Activated T-helper 1 cell treated with anti-CD3 and anti-CD28 coated beads, Interleukin-2, amount 50 U/mL, for 16 hours (primary cell): Measurements from ENCODE around the gene ATP8B4.
"Not testable (repeated sequence)": the region's sequence is repeated elsewhere in the genome, so short reads cannot be mapped to it uniquely, and the experiment has no call there.

Source experiments
- DNase-seq, 2 donors: peaks; one replicate each; pipeline ENCODE4 v3.0.0-alpha.2; 2020; ENCODE audit warnings: low read depth in 1 of 2, low spot score in 1 of 2

The ATP8B4 gene, protein sequence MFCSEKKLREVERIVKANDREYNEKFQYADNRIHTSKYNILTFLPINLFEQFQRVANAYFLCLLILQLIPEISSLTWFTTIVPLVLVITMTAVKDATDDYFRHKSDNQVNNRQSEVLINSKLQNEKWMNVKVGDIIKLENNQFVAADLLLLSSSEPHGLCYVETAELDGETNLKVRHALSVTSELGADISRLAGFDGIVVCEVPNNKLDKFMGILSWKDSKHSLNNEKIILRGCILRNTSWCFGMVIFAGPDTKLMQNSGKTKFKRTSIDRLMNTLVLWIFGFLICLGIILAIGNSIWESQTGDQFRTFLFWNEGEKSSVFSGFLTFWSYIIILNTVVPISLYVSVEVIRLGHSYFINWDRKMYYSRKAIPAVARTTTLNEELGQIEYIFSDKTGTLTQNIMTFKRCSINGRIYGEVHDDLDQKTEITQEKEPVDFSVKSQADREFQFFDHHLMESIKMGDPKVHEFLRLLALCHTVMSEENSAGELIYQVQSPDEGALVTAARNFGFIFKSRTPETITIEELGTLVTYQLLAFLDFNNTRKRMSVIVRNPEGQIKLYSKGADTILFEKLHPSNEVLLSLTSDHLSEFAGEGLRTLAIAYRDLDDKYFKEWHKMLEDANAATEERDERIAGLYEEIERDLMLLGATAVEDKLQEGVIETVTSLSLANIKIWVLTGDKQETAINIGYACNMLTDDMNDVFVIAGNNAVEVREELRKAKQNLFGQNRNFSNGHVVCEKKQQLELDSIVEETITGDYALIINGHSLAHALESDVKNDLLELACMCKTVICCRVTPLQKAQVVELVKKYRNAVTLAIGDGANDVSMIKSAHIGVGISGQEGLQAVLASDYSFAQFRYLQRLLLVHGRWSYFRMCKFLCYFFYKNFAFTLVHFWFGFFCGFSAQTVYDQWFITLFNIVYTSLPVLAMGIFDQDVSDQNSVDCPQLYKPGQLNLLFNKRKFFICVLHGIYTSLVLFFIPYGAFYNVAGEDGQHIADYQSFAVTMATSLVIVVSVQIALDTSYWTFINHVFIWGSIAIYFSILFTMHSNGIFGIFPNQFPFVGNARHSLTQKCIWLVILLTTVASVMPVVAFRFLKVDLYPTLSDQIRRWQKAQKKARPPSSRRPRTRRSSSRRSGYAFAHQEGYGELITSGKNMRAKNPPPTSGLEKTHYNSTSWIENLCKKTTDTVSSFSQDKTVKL

GRCh38 chr15:50119063-50120040 is at the start of gene ATP8B4:
ATP8B4 (minus strand) TSS chr15:50119233; CDS start chr15:50106966, 12,267 bp downstream.
- DNase-seq, result no peak

GRCh38 chr15:50168379-50168778 is 49.3 kb upstream of the ATP8B4 start:
- DNase-seq, result no peak

DNA sequence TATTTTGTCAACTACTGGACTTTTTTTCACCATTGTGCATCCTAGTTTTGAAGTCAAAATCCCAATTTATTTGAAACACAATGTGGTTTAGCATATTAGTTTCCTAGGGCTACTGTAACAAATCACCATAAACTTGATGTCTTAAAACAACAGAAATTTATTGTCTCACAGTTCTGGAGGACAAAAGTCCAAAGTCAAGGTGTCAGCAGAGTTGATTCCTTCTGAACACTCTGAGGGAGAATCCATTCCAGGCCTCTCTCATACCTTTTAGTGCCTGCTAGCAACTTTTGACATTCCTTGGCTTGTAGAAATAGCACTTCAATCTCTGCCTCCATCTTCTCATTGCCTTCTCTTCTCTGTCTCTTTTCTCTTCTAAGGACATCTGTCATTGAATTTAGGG is 48.1 kb upstream of the ATP8B4 start:
- no peak for DNase-seq

DNA sequence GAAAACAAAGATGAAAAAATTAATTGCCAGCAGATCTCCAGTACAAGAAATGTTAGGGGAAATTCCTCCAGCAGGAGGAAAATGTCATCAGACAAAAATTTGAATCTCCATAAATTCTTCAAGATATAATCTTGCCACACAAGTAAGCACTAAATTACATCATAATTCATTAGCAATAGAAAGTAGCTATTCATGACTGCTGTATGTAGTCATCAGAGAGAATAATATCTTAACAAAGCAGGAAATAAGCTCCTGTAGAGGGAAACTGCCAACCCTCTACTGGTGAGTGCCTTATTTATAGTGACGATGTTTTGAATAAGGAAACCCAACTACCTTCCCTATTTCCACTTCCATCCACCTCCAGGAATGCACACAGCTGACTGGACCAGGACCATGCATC is 47.2 kb upstream of the ATP8B4 start:
- no peak for DNase-seq

- DNase-seq, result no peak
These were observed 45.4 kb upstream of the ATP8B4 start for GRCh38 chr15:50164458-50164857.

GRCh38 chr15:50163719-50164410 is 44.8 kb upstream of the ATP8B4 start:
- DNase-seq, result no peak

DNA sequence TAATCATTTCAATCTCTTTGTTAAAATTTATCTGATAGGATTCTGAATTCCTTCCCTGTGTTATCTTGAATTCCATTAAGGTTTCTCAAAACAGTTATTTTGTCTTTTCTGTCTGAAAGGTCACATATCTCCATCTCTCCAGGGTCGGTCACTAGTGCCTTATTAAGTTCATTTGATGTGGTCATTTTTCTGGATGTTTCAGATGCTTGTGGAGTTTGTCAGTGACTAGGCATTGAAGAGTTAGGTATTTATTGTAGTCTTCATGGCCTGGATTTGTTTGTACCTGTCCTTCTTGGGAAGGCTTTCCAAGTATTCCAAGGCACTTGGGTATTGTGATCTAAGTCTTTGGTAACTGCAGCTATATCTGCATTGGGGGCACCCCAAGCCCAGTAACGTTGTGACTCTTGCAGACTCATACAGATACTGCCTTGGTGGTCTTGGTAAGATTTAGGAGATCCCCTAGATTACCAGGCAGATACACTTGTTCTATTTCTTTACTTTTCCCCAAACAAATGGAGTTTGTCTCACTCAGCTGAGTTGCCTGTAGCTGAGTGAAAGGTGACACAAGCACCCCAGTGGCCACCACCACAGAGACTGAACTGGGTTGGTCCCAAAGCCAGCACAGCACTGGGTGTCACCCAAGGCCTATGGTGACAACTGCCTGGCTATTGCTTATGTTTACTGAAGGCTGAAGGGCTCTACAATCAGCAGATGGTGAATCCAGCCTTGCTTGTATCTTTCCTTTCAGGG is 44.1 kb upstream of the ATP8B4 start:
- DNase-seq, result no peak

DNA sequence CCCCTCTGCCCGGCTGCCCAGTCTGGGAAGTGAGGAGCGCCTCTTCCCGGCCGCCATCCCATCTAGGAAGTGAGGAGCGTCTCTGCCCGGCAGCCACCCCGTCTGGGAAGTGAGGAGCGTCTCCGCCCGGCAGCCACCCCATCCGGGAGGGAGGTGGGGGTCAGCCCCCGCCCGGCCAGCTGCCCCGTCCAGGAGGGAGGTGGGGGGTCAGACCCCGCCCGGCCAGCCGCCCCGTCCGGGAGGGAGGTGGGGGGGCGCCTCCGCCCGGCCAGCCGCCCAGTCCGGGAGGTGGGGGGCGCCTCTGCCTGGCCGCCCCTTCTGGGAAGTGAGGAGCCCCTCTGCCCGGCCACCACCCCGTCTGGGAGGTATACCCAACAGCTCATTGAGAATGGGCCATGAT is 39.2 kb upstream of the ATP8B4 start:
- not testable (repeated sequence) for DNase-seq

- no peak for DNase-seq
These were observed 32.4 kb upstream of the ATP8B4 start for GRCh38 chr15:50151476-50151875.

DNA sequence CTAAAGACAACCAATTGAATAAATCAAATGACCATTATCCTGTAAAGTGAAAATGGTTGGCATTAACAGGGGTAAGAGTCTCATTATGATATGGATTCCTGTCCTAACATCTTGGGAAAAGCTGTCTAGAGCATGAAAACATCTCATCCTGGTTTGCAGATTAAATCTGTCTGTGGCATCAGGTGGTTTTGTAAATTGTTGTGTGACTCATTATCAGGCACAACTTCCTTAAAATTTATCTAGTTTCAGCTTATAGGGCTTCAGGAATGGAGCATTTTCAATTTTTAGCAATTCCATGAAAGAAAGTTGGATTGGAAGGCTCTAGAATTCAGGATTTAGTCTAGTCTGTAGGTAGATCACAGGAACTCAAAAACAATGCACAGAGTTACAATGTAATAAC is 31.8 kb upstream of the ATP8B4 start:
- no peak for DNase-seq

GRCh38 chr15:50150349-50150748 is 31.3 kb upstream of the ATP8B4 start:
- DNase-seq, result no peak

DNA sequence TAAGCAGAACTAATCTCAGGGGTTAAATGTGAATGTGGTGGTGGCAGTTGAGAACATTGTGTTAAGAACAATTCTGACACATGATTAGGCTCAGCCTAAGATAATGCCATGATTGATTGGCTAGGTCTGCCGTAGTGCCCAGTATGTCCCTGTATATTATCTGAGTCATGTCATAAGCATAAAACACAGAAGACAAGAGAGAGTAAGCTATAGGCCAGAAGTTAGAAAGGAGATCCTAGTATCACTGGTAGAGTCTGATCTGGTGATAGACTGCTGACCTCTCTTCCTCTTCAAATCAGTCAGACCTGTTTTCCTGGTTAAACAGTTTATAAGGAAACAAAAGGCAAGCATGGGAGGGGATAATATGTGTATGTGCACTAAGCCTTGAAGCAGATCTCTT is 30.1 kb upstream of the ATP8B4 start:
- DNase-seq, result no peak

DNA sequence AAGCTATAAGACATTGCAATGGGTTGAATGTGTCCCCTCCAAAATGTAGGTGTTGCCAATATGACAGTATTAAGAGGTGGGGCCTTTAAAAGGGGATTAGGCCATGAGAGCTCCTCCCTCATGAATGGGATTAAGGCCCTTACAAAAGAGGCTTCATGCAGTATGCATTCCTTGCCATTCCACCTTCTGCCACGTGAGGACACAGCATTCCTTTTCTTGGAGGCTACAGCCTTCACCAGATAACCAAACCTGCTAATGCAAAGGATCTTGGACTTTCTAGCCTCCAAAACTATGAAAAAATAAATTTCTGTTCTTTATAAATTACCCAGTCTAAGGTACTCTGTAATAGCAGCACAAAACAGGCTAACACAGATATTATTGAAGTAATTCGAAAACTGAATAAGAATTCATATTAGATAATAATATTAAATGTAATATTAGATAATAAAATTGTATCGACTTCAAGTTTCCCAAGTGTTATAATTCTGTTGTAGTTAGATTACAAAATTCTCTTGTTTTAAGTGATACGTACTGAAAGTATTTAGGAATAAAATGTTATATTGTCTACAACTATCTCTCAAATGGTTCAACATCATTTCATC is 29.4 kb upstream of the ATP8B4 start:
- DNase-seq, result no peak

DNA sequence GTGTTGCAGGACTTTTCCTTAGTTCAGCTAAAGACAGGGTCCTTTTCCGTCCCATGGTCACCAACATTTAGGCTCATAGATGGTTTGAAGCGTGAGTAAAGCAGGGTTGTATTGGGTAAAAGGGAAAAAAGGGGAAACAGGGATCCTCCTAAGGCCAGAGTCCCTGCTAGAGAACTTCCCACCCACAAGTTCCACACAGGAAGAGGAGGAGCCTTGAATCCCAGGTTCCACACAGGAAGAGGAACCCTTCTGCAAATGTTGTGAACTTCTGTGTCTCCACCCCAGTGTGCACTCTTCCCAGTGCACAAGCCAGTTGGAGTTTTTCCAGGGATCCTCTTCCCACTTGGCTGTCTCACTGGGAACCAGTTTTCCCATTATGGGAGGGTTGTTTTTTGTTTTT is 27.6 kb upstream of the ATP8B4 start:
- DNase-seq, result no peak

DNA sequence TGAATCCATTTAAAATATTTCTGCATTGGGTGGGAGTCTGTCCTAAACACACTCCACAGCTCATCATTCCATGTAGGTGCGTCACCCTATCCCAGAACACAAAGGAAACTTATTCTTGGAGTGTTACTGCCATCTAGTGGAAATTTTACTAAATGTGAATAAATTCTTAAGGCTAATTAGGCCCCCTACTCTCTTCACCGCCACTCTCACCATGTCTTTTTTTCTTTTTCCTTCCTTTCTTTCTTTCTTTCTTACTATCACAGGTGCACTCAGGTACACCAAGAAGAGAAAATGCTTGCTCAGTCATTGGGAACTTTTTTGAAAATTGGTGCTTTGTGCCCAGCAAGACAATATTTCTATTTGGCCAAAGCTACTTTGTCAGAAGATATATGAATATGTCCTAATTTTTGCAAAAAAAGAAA is 26.4 kb upstream of the ATP8B4 start:
- no peak for DNase-seq

DNA sequence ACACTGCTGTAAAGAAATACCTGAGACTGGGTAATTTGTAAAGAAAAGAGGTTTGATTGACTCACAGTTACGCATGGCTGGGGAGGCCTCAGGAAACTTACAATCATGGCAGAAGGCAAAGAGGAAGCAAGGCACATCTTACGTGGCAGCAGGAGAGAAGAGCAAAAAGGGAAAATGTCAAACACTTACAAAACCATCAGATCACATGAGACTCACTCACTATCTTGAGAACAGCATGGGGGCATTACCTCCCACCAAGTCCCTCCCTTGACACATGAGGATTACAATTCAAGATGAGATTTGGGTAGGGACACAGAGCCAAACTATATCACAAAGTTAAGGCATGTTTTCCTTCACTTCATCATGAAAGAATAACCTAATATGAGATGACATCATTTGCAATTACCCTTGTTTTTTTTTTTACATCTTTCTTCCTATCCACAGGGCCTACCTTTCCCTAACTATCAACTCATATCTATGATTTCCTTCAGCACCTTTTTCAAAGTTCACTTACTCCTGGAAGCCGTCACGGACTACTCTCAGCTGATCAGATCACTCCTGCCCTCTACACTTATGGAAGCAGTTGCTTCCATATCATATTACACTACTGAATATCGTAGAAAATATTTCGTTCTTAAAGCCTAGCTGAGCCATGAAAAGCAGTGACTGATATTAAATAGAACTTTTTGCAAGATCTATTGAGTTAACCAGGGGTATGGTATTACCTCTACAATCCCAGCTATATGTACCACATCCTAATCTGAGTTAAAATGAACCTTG is 25.5 kb upstream of the ATP8B4 start:
- no peak for DNase-seq

DNA sequence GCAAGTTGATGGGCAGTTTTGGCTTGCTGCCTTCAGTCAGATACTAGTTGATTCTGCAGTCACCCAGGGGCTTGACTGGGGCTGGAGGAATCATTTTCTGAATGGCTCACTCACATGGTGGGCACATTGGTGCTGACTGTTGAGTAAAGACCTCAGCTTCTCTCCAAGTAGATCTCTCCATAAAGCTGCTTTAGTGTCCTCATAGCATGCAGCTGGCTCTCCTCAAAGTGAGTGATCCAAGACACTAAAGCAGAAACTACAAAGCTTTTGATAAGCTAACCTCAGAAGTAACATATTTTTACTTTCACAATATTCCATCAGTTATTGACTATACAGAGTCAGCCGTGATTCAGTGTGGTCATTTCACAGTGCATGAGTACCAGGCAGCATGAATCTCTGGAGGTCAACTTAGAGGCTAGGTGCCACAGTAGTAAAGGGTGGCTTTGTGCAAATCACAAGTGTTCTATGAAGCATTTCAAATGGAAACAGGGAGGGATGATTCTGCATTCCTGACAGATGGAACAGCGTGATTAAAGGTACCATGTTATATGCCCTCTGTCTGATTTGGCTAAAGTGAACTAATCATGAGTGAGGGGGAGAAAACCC is 24.3 kb upstream of the ATP8B4 start:
- no peak for DNase-seq

GRCh38 chr15:50141856-50142255 is 22.8 kb upstream of the ATP8B4 start:
- DNase-seq, result no peak
